Liver (tissue), 3 donors: Measurements from ENCODE around the gene SLC19A2.

Source experiments
- FOXA1 ChIP-seq: IDR thresholded peaks from 2 replicates; pipeline ENCODE4 v1.6.1; 2016; ENCODE audit warnings: antibody characterized with exemption
- GABPA ChIP-seq, 2 donors: IDR thresholded peaks in 1 of 2; conservative IDR thresholded peaks in 1 of 2; 2 replicates each; pipeline ENCODE4 v1.6.1; 2016; ENCODE audit warnings: antibody characterized with exemption in 2 of 2, mild to moderate bottlenecking in 1 of 2, moderate library complexity in 1 of 2
- JUND ChIP-seq, 2 donors: IDR thresholded peaks; 2 replicates each; pipeline ENCODE4 v1.6.1; 2016; ENCODE audit warnings: antibody characterized with exemption in 2 of 2
- NR2F2 ChIP-seq: IDR thresholded peaks from 2 replicates; pipeline ENCODE4 v1.6.1; 2016; ENCODE audit warnings: antibody characterized with exemption
- RAD21 ChIP-seq, 2 donors: IDR thresholded peaks; 2 replicates each; pipeline ENCODE4 v1.6.1; 2016; ENCODE audit warnings: antibody characterized with exemption in 2 of 2, mild to moderate bottlenecking in 2 of 2
- RXRA ChIP-seq, 2 donors: IDR thresholded peaks; 2 replicates each; pipeline ENCODE4 v1.6.1; 2017 to 2018; ENCODE audit warnings: antibody characterized with exemption in 2 of 2, mild to moderate bottlenecking in 1 of 2
- SP1 ChIP-seq: IDR thresholded peaks from 2 replicates; pipeline ENCODE4 v1.6.1; 2018; ENCODE audit warnings: antibody characterized with exemption, mild to moderate bottlenecking
- TAF1 ChIP-seq: conservative IDR thresholded peaks from 2 replicates; pipeline ENCODE4 v1.6.1; 2016; ENCODE audit warnings: antibody characterized with exemption, mild to moderate bottlenecking
- TF ChIP-seq, protein P1 (sequence below): fragments of 150-350 bp; IDR thresholded peaks from 2 replicates; pipeline ENCODE4 v1.5.1; 2017; ENCODE audit warnings: improper control_type of control experiment, low read depth, low read length; ENCODE audit not compliant: missing input control
- TF ChIP-seq, protein P2 (sequence below): IDR thresholded peaks from 2 replicates; pipeline ENCODE4 v1.6.1; 2016; ENCODE audit warnings: antibody characterized with exemption, mild to moderate bottlenecking
- TF ChIP-seq, protein P3 (sequence below): IDR thresholded peaks from 2 replicates; pipeline ENCODE4 v1.6.1; 2016; ENCODE audit warnings: antibody characterized with exemption
- TF ChIP-seq, protein P4 (sequence below): IDR thresholded peaks from 2 replicates; pipeline ENCODE4 v1.6.1; 2016; ENCODE audit warnings: antibody characterized with exemption
- donor health status: healthy.
- donor health status: healthy.

DNA sequence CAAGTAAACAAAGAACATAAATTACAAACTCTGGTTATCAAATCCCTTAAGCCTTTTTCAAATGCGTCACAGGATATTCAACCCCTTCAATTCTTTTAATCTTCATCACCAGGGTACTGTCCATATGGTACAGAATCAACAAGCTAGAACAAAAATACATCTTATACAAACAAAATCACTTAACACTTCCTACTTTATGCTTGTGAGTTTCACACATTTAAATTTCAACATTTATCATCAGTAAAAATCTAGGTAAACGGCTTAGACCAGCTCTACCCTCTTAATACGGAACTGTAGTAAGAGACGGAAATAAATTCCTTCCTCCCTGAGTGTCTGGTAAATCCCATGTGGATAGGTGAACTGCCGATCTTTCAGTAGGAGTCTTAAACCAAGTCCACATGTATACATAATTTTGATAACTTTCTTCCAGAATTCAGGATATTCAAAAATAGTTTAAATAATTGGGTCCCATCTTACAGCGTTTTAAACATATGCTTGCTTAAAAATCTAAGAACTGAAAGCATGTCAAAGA is 59.5 kb downstream of the SLC19A2 start:
- no peak for TF ChIP-seq NR2F2
- TF ChIP-seq, protein P1, sequence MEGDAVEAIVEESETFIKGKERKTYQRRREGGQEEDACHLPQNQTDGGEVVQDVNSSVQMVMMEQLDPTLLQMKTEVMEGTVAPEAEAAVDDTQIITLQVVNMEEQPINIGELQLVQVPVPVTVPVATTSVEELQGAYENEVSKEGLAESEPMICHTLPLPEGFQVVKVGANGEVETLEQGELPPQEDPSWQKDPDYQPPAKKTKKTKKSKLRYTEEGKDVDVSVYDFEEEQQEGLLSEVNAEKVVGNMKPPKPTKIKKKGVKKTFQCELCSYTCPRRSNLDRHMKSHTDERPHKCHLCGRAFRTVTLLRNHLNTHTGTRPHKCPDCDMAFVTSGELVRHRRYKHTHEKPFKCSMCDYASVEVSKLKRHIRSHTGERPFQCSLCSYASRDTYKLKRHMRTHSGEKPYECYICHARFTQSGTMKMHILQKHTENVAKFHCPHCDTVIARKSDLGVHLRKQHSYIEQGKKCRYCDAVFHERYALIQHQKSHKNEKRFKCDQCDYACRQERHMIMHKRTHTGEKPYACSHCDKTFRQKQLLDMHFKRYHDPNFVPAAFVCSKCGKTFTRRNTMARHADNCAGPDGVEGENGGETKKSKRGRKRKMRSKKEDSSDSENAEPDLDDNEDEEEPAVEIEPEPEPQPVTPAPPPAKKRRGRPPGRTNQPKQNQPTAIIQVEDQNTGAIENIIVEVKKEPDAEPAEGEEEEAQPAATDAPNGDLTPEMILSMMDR, result no peak
- no peak for TF ChIP-seq SP1
- TF ChIP-seq JUND (IDR thresholded peaks at IDR 0.05), result no peak
- TF ChIP-seq GABPA (IDR thresholded peaks at IDR 0.05 in 1 of 2, conservative IDR thresholded peaks at IDR 0.05 in 1 of 2), result no peak
- no peak for TF ChIP-seq RXRA (IDR thresholded peaks at IDR 0.05)
- TF ChIP-seq RAD21 (IDR thresholded peaks at IDR 0.05), result no peak
- TF ChIP-seq, protein P2, sequence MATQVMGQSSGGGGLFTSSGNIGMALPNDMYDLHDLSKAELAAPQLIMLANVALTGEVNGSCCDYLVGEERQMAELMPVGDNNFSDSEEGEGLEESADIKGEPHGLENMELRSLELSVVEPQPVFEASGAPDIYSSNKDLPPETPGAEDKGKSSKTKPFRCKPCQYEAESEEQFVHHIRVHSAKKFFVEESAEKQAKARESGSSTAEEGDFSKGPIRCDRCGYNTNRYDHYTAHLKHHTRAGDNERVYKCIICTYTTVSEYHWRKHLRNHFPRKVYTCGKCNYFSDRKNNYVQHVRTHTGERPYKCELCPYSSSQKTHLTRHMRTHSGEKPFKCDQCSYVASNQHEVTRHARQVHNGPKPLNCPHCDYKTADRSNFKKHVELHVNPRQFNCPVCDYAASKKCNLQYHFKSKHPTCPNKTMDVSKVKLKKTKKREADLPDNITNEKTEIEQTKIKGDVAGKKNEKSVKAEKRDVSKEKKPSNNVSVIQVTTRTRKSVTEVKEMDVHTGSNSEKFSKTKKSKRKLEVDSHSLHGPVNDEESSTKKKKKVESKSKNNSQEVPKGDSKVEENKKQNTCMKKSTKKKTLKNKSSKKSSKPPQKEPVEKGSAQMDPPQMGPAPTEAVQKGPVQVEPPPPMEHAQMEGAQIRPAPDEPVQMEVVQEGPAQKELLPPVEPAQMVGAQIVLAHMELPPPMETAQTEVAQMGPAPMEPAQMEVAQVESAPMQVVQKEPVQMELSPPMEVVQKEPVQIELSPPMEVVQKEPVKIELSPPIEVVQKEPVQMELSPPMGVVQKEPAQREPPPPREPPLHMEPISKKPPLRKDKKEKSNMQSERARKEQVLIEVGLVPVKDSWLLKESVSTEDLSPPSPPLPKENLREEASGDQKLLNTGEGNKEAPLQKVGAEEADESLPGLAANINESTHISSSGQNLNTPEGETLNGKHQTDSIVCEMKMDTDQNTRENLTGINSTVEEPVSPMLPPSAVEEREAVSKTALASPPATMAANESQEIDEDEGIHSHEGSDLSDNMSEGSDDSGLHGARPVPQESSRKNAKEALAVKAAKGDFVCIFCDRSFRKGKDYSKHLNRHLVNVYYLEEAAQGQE, result no peak
- TF ChIP-seq, protein P3, sequence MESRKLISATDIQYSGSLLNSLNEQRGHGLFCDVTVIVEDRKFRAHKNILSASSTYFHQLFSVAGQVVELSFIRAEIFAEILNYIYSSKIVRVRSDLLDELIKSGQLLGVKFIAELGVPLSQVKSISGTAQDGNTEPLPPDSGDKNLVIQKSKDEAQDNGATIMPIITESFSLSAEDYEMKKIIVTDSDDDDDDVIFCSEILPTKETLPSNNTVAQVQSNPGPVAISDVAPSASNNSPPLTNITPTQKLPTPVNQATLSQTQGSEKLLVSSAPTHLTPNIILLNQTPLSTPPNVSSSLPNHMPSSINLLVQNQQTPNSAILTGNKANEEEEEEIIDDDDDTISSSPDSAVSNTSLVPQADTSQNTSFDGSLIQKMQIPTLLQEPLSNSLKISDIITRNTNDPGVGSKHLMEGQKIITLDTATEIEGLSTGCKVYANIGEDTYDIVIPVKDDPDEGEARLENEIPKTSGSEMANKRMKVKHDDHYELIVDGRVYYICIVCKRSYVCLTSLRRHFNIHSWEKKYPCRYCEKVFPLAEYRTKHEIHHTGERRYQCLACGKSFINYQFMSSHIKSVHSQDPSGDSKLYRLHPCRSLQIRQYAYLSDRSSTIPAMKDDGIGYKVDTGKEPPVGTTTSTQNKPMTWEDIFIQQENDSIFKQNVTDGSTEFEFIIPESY, result no peak
- no peak for TF ChIP-seq FOXA1
- TF ChIP-seq TAF1, result no peak
- TF ChIP-seq, protein P4, sequence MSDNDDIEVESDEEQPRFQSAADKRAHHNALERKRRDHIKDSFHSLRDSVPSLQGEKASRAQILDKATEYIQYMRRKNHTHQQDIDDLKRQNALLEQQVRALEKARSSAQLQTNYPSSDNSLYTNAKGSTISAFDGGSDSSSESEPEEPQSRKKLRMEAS, result no peak
